Thymus (tissue), 11 donors: ENCODE results near the gene PTPRQ. TPM values are rescaled to one million over a fixed set of nuclear protein-coding genes. Genes with fewer than 3 reads are reported as not detected.

Source experiments
- DNase-seq, 9 donors: peaks; one replicate each; pipeline ENCODE4 v3.0.0-alpha.2; 2013; ENCODE audit warnings: low spot score in 9 of 9, low read depth in 6 of 9, missing footprints in 1 of 9
- H3K27ac ChIP-seq, 2 donors: one replicate each; pipeline ENCODE4 v1.5.1; 2013; ENCODE audit warnings: control low read depth in 1 of 2, low read depth in 1 of 2, low read length in 1 of 2, mild to moderate bottlenecking in 1 of 2, moderate library complexity in 1 of 2
- H3K27me3 ChIP-seq, 2 donors: one replicate each; pipeline ENCODE4 v1.5.1; 2013; ENCODE audit warnings: low read length in 1 of 2; ENCODE audit not compliant: control insufficient read depth in 2 of 2, insufficient read depth in 1 of 2
- H3K36me3 ChIP-seq, 2 donors: one replicate each; pipeline ENCODE4 v1.5.1; 2013; ENCODE audit warnings: low read length in 1 of 2, mild to moderate bottlenecking in 1 of 2, moderate library complexity in 1 of 2; ENCODE audit not compliant: control insufficient read depth in 2 of 2, insufficient read depth in 2 of 2
- H3K4me1 ChIP-seq, 2 donors: one replicate each; pipeline ENCODE4 v1.5.1; 2013; ENCODE audit warnings: low read length in 2 of 2; ENCODE audit not compliant: control insufficient read depth in 2 of 2, insufficient read depth in 2 of 2
- H3K4me3 ChIP-seq, 2 donors: one replicate each; pipeline ENCODE4 v1.5.1; 2013; ENCODE audit warnings: low read length in 2 of 2, control low read depth in 1 of 2, mild to moderate bottlenecking in 1 of 2
- H3K9me3 ChIP-seq, 2 donors: one replicate each; pipeline ENCODE4 v1.5.1; 2013; ENCODE audit warnings: low read length in 1 of 2, mild to moderate bottlenecking in 1 of 2; ENCODE audit not compliant: control insufficient read depth in 2 of 2, insufficient read depth in 1 of 2
- WGBS: extraction: QIAGEN DNeasy Blood & Tissue Kit; methylation state at CpG from one replicate; pipeline ENCODE4 v1.1.7; 2013; 5-methylcytosine and 5-hydroxymethylcytosine counted together
- polyA plus RNA-seq: library from polyadenylated mRNA; stranded (reverse); fragments of 200-250 nt; gene quantifications from one replicate; pipeline ENCODE4 v1.2.3, GENCODE V29; 2013
- total RNA-seq: library from RNA; stranded (reverse); fragments of 120-200 nt; gene quantifications from one replicate; pipeline ENCODE4 v1.2.4, GENCODE V29; 2013
- donor health status: healthy.

PTPRQ gene
- total and polyA plus RNA-seq, 2 donors: 0.05 TPM

GRCh38 chr12:80419644-80420043 lies 24.4 kb upstream of the PTPRQ start:
- Histone ChIP-seq H3K4me1 (no peaks in the 10 kb centered on the region), H3K27me3 (no peaks in the 10 kb centered on the region), H3K4me3 (no peak overlapping the region), H3K27ac (no peak overlapping the region), H3K9me3 (no peaks in the 10 kb centered on the region), H3K36me3 (no peaks in the 10 kb centered on the region)
- DNase-seq: no peak

GRCh38 chr12:80420075-80420474 lies 24.0 kb upstream of the PTPRQ start:
- no peaks in the 10 kb centered on the region for H3K27me3 ChIP-seq
- no peaks in the 10 kb centered on the region for H3K9me3 ChIP-seq

GRCh38 chr12:80422550-80422949 lies 21.5 kb upstream of the PTPRQ start:
- 81% methylated on average over 2 of the region's 2 CpGs for WGBS
- no peaks in the 10 kb centered on the region for H3K4me1 ChIP-seq
- H3K27me3 ChIP-seq: no peaks in the 10 kb centered on the region
- no peak for DNase-seq
- no peaks in the 10 kb centered on the region for H3K36me3 ChIP-seq
- no peaks in the 10 kb centered on the region for H3K9me3 ChIP-seq
- H3K4me3 ChIP-seq: no peak overlapping the region
- no peak overlapping the region for H3K27ac ChIP-seq

More at GRCh38 chr12:80420075-80420474, 24.0 kb upstream of the PTPRQ start:
- Histone ChIP-seq H3K4me1 (no peaks in the 10 kb centered on the region), H3K36me3 (no peaks in the 10 kb centered on the region), H3K4me3 (no peak overlapping the region), H3K27ac (no peak overlapping the region)
- DNase-seq: no peak

GRCh38 chr12:80432061-80432460 lies 12.0 kb upstream of the PTPRQ start:
- Histone ChIP-seq H3K4me1 (no peaks in the 10 kb centered on the region), H3K27ac (no peak overlapping the region), H3K9me3 (no peaks in the 10 kb centered on the region), H3K36me3 (no peaks in the 10 kb centered on the region), H3K4me3 (no peak overlapping the region), H3K27me3 (no peaks in the 10 kb centered on the region)
- 80% methylated on average over 2 of the region's 2 CpGs for WGBS
- DNase-seq: no peak

GRCh38 chr12:80441921-80442320 lies 2.1 kb upstream of the PTPRQ start:
- DNase-seq: no peak
- no peak overlapping the region for H3K4me3 ChIP-seq
- H3K36me3 ChIP-seq: no peaks in the 10 kb centered on the region
- no peaks in the 10 kb centered on the region for H3K9me3 ChIP-seq
- no peaks in the 10 kb centered on the region for H3K4me1 ChIP-seq
- H3K27ac ChIP-seq: no peak overlapping the region
- no peaks in the 10 kb centered on the region for H3K27me3 ChIP-seq

GRCh38 chr12:80442426-80443222 lies 1.4 kb upstream of the PTPRQ start:
- Histone ChIP-seq H3K4me1 (no peaks in the 10 kb centered on the region), H3K27me3 (no peaks in the 10 kb centered on the region), H3K27ac (no peak overlapping the region), H3K36me3 (no peaks in the 10 kb centered on the region), H3K9me3 (no peaks in the 10 kb centered on the region), H3K4me3 (no peak overlapping the region)
- DNase-seq: peak in 1 of 9 donors; percentile 1
- 93% methylated on average over 7 of the region's 7 CpGs for WGBS

GRCh38 chr12:80445083-80445793 lies 1.2 kb downstream of the PTPRQ start:
- Histone ChIP-seq H3K9me3 (no peaks in the 10 kb centered on the region), H3K36me3 (no peaks in the 10 kb centered on the region), H3K4me3 (no peak overlapping the region), H3K4me1 (no peaks in the 10 kb centered on the region), H3K27me3 (no peaks in the 10 kb centered on the region), H3K27ac (no peak overlapping the region)
- WGBS: 92% methylated on average over 5 of the region's 5 CpGs
- no peak for DNase-seq

- no peaks in the 10 kb centered on the region for H3K4me1 ChIP-seq
- H3K27ac ChIP-seq: no peak overlapping the region
- no peaks in the 10 kb centered on the region for H3K9me3 ChIP-seq
- no peaks in the 10 kb centered on the region for H3K36me3 ChIP-seq
- H3K4me3 ChIP-seq: no peak overlapping the region
- DNase-seq: no peak
- 91% methylated on average over 1 of the region's 1 CpG for WGBS
- no peaks in the 10 kb centered on the region for H3K27me3 ChIP-seq
These were observed 12.5 kb downstream of the PTPRQ start for GRCh38 chr12:80456513-80456912.

GRCh38 chr12:80460972-80461371 lies 16.9 kb downstream of the PTPRQ start:
- DNase-seq: no peak
- no peaks in the 10 kb centered on the region for H3K4me1 ChIP-seq
- H3K27ac ChIP-seq: no peak overlapping the region
- no peak overlapping the region for H3K4me3 ChIP-seq
- H3K36me3 ChIP-seq: no peaks in the 10 kb centered on the region
- no peaks in the 10 kb centered on the region for H3K9me3 ChIP-seq
- no peaks in the 10 kb centered on the region for H3K27me3 ChIP-seq
- 79% methylated on average over 4 of the region's 4 CpGs for WGBS
